GM12874 (cell line): ENCODE results near the gene KANSL1.

ENCODE experiments used
- TF ChIP-seq, protein P1 (sequence below): IDR thresholded peaks from 2 replicates; pipeline ENCODE4 v1.5.1; 2011; ENCODE audit warnings: low read depth, mild to moderate bottlenecking, control low read depth, low read length, moderate library complexity; ENCODE audit not compliant: insufficient read depth

KANSL1 gene

DNA sequence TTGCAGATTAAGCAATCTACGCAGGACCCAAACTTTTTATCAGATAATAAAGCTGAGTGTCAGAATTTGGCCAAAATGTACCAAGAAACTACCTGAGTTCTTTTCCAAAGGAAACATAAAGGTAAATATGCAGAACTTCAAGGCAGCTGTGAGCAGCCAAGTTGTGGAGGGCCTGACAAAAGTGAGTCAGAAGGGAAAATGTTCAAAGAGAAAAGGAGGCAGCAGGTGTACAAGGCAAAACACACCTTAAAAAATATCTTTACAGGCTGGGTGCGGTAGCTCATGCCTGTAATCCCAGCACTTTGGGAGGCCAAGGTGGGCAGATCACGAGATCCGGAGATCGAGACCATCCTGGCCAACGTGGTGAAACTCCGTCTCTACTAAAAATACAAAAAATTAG lies 7.0 kb upstream of the KANSL1 start:
- TF ChIP-seq, protein P1, sequence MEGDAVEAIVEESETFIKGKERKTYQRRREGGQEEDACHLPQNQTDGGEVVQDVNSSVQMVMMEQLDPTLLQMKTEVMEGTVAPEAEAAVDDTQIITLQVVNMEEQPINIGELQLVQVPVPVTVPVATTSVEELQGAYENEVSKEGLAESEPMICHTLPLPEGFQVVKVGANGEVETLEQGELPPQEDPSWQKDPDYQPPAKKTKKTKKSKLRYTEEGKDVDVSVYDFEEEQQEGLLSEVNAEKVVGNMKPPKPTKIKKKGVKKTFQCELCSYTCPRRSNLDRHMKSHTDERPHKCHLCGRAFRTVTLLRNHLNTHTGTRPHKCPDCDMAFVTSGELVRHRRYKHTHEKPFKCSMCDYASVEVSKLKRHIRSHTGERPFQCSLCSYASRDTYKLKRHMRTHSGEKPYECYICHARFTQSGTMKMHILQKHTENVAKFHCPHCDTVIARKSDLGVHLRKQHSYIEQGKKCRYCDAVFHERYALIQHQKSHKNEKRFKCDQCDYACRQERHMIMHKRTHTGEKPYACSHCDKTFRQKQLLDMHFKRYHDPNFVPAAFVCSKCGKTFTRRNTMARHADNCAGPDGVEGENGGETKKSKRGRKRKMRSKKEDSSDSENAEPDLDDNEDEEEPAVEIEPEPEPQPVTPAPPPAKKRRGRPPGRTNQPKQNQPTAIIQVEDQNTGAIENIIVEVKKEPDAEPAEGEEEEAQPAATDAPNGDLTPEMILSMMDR = no peak

DNA sequence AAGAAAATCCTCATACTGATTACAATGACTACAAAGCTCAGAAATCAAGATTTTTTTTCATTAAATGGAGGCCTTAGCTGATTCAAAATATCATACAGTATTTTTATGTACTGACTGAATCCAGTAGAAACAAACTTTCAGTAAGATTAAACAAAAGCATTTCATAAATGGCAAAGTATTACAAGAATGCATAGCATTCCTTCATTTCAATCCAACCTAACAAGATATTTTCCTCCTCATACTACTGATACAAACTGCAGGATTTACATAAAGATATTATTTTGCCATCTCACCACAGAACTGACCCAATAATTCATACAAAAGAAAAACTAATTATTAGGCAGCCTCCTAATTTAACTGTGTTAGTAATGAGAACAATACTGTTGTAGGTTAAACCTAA lies 6.2 kb upstream of the KANSL1 start:
- TF ChIP-seq, protein P1 = no peak

DNA sequence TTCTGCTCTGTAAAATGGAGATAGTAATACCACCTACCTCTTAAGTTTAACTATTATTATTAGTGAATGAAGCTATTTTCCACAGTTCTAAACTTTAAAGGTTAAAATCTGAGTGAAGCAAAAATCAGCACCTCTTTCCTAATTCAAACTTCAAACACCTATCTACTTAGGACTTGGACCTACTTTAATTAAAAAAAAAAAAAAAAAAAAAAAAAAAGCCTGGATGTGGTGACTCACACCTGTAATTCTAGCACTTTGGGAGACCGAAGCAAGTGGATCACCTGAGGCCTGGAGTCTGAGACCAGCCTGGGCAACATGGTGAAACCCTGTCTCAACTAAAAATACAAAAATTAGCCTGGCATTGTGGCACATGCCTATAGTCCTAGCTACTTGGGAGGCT lies 5.0 kb upstream of the KANSL1 start:
- TF ChIP-seq, protein P1 = no peak

DNA sequence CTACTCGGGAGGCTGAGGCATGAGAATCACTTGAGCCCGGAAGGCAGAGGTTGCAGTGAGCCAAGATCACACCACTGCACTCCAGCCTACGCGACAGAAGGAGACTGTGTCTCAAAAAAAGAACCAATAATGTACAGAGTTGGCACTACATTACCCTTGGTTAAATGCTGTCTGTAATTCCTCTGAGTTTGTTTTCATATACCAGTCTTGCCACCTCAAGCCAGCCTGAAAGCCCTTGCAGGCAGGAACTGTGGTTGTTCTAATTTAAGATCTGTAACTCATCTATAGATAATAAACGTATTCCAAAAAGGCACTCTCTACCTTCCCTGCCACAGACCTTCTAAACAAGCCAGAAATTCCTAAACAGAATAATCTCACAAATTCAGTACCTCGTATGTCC lies 4.3 kb upstream of the KANSL1 start:
- TF ChIP-seq, protein P1 = no peak

DNA sequence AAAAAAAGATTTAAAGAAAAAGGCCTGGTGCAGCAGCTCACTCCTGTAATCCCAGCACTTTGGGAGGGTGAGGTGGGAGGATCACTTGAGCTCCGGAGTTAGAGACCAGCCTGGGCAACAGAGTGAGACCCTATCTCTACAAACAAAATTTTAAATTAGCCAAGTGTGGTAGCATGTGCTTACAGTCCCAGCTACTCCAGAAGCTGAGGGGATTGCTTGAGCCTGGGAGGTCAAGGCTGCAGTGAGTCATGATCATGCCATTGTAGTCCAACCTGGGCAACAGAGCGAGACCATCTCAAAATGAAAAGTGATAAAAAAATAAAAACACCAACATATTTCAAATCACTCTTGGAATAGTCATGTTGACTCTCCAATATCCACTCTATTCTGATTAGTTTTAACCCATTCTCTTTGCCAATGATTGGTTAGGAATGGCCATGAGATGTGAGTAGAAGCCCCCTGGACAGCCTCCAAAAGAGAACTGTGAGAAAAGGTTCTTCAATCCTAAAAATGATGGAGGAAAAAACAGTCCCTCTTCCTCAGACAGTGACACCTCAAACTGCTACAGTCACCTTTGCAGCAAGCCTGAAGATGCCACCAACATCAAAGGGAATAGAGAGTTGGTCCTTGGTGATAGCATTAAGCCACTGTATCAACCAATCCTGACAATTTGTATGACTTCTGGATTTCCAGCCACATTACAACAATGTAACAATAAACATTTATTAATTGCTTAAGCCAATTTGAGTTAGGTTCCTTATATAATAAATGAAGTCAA lies 2.9 kb upstream of the KANSL1 start:
- TF ChIP-seq, protein P1 = no peak

DNA sequence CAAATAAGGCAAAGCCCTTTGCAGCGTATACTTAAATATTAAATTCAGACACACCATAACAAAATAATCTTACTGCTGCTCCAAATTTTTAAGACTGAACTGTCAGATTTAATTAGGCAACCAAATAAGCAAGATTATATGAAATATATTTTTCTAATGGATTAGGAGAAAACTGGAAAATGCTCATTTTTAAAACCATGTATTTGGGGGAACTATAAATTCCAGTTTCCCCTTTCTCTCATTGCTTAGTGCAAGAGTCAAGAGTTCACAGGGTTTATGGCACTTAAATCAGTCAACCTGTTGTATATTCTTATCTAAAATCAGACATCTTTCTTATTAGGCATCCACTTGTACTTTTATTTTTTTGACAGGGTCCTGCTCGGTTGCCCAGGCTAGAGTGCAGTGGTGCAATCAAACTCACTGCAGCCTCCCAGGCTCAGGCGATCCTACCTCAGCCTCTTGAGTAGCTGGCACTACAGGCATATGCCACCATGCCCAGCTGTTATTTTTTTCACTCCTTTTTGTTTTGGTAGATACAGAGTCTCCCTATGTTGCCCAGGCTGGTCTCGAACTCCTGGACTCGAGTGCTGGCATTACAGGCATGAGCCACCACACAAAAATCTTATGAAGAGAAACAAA lies 2.1 kb upstream of the KANSL1 start:
- TF ChIP-seq, protein P1 = no peak

DNA sequence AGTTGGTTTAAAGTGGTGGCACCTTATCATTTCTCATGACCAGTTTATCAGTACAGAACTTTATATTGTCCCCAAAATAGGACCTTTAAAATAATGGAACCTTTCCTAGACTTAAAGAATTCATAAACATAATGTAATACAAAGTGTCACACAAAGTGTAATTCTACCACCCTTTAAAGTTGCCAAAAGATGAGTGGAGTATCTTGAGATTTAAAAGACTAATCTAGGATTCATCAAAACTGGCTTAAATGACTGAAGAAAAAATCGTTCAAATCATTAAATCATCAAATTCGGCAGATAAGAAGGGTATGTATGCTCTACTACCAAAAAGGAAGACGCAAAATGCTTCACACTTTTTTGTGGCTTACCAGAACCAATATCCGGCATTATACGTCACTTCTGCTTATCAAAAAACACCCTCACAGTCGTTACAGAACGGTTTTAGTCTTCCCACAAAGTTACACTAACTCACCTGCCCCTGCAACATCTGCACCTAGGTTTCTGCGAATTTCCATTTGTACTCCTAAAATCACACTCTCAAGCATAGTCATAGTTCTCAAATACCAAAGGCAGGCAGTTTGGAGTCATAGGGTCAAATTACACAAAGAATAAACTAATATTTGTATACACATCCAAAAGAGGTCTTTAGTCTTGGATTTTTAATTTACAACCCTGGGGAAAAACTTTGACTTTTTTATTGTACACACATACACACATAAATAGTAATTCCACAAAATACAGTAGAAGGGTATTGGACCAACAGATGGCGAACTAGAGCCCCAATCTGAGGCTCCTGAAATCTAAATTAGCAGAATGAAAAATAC lies 1.4 kb upstream of the KANSL1 start:
- TF ChIP-seq, protein P1 = peak; percentile 54
